ENCODE measurements around the gene ABTB2. TPM values are rescaled to one million over a fixed set of nuclear protein-coding genes. Genes with fewer than 3 reads are reported as not detected.

ABTB2 gene
- total and polyA plus RNA-seq, 9 of the 15 experiments (the other 6 are each of a cell fraction or from before 2014, with no cell fraction given), result 0.03 to 0.18 (median 0.12) TPM; not detected in 2

DNA sequence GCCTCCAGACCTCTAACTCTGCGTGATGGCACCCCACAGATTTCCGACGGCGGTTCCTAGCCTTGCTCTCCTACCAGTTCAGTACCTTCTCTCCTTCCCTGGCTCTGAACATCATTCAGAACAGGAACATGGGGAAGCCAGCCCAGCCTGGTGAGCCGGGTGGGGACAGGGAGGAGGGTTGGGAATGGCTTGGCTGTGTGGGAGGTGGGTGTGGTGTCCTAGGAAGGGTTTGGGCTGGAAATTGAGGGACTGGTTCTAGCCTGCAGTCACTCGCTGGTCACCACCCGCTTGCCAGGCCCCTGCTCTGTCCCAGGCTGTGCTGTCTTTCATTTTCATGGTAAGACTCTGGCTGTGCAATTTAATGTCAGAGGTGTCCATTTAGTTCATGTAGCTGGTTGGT is 218.5 kb downstream of the ABTB2 start:
- H2AFZ ChIP-seq (ENCODE audit: low read depth, low read length), result no peak overlapping the region
- BruUV-seq (replicated peaks), result no TSS peak
- no peak for TF ChIP-seq CBX8 (IDR thresholded peaks at IDR 0.05; ENCODE audit: borderline replicate concordance, extremely low read depth, low read depth, low read length, poor library complexity, severe bottlenecking)
- no peak for TF ChIP-seq ATF1 (CRISPR knock-in tag; IDR thresholded peaks at IDR 0.05)
- no peak for TF ChIP-seq ATF1 (tag; IDR thresholded peaks at IDR 0.05)
- no peak for TF ChIP-seq SRF (CRISPR knock-in tag; IDR thresholded peaks at IDR 0.05)
- no peak for TF ChIP-seq NELFE (IDR thresholded peaks at IDR 0.05; ENCODE audit: insufficient read depth, insufficient read length)
- TF ChIP-seq EP300 (IDR thresholded peaks at IDR 0.05; ENCODE audit: low read length), result no peak
- no peak for TF ChIP-seq ARNT (IDR thresholded peaks at IDR 0.05)
- no peak for TF ChIP-seq ILF3 (IDR thresholded peaks at IDR 0.05; ENCODE audit: borderline replicate concordance)
- no peak for TF ChIP-seq DDX20 (tag; IDR thresholded peaks at IDR 0.05; ENCODE audit: low read depth)
- ChIA-PET POLR2A (no interaction called here), CTCF (ENCODE audit: low intra/inter-chr PET ratio) (no interaction called here)
- H3K36me3 ChIP-seq (ENCODE audit: control insufficient read depth, insufficient read depth, low read length), result peaks cover 99% of the 10 kb centered on the region
- FAIRE-seq, result no peak
- intact Hi-C loops (cut with micrococcal nuclease), result no loop called here
- no peak overlapping the region for H3K4me3 ChIP-seq
- no peak for ATAC-seq
- 90% methylated on average over 7 of the region's 7 CpGs for WGBS (ENCODE audit: insufficient coverage, low coverage, missing lambda C conversion rate)
- no peak for DNase-seq (ENCODE audit: extremely low read depth in 1 of 4, low spot score in 3 of 4)
- no peaks in the 10 kb centered on the region for H3K4me1 ChIP-seq (replicated peaks in 1 of 2; ENCODE audit: control insufficient read depth in 2 of 2, insufficient read depth in 2 of 2, low read length in 2 of 2)
- H3K9ac ChIP-seq (ENCODE audit: insufficient read depth in 1 of 2, low read depth in 2 of 2, low read length in 2 of 2), result no peak overlapping the region; a peak in 1 of 4 replicates
- H3K79me2 ChIP-seq (ENCODE audit: control insufficient read depth, insufficient read depth, low read length), result no peaks in the 10 kb centered on the region
- in situ Hi-C loops (cut with MboI), result no loop called here
- H3K9me3 ChIP-seq (replicated peaks; ENCODE audit: control insufficient read depth, insufficient read depth, low read depth, low read length), result no peaks in the 10 kb centered on the region
- H3K27me3 ChIP-seq (ENCODE audit: control insufficient read depth in 2 of 2, insufficient read depth in 2 of 2, low read length in 2 of 2), result no peaks in the 10 kb centered on the region
- no peak overlapping the region for H3K27ac ChIP-seq (ENCODE audit: extremely low read depth, low read depth, low read length)
- no peaks in the 10 kb centered on the region for H4K20me1 ChIP-seq (replicated peaks; ENCODE audit: control insufficient read depth, insufficient read depth, low read length)
- no peak overlapping the region for H3K4me2 ChIP-seq (ENCODE audit: insufficient read depth, low read length)
- peaks cover 2% of the 10 kb centered on the region for H3K9me1 ChIP-seq (ENCODE audit: control insufficient read depth, insufficient read depth, low read length)

Measured in K562 (cell line).